ENCODE data around the gene ANKFN1.

Gene ANKFN1

DNA sequence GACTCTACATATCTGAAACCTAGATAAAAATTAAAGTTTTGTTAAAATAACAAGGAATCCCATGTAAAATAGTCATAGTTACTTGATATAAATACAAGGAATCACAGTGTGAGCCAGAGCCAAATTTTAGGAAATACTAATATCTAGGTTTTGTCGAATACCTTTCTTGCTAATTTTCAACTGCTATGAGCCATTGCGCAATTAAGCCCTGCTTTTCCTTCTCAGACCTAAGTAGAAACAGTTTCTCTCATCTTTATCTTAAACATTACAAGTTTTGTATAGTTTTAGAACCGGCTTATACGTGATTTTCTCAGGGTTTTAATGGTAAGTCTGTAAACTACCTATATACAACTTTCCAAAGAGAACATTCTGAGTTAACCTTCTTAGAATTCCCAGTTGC, 282.9 kb downstream of the ANKFN1 start:
- TF ChIP-seq, protein P1, sequence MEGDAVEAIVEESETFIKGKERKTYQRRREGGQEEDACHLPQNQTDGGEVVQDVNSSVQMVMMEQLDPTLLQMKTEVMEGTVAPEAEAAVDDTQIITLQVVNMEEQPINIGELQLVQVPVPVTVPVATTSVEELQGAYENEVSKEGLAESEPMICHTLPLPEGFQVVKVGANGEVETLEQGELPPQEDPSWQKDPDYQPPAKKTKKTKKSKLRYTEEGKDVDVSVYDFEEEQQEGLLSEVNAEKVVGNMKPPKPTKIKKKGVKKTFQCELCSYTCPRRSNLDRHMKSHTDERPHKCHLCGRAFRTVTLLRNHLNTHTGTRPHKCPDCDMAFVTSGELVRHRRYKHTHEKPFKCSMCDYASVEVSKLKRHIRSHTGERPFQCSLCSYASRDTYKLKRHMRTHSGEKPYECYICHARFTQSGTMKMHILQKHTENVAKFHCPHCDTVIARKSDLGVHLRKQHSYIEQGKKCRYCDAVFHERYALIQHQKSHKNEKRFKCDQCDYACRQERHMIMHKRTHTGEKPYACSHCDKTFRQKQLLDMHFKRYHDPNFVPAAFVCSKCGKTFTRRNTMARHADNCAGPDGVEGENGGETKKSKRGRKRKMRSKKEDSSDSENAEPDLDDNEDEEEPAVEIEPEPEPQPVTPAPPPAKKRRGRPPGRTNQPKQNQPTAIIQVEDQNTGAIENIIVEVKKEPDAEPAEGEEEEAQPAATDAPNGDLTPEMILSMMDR (IDR thresholded peaks at IDR 0.05; ENCODE audit: insufficient read depth, low read length, poor library complexity, severe bottlenecking), result no peak
- Histone ChIP-seq H3K4me3 (replicated peaks; ENCODE audit: low read depth, low read length) (no peak overlapping the region), H3K27me3 (replicated peaks; ENCODE audit: control insufficient read depth, insufficient read depth, low read length) (peaks cover 2% of the 10 kb centered on the region), H3K36me3 (ENCODE audit: control insufficient read depth, insufficient read depth, low read length) (no peaks in the 10 kb centered on the region)
- no peak for DNase-seq (ENCODE audit: extremely low read depth, insufficient read length)

DNA sequence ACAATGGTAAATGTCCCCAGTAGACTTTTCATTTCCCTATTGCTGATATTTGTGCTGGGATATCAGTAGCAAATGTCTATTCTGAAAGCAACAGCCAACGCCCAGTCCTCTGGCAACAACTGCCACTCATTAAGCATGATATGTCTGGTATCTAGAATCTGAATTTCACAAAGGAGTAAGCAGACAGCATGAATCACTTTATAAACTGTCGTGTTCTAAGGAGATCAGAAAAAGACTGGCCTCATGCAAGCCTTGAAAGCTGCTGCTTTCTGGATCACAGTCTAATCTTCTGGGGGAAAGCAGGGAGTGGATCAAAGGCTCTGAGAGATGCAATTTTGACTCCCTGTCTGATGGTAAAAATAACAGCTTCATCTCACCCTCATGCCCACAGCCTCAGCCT, 287.1 kb downstream of the ANKFN1 start:
- DNase-seq (ENCODE audit: extremely low read depth, insufficient read length), result no peak
- H3K4me3 ChIP-seq (replicated peaks; ENCODE audit: low read depth, low read length), result no peak overlapping the region
- H3K36me3 ChIP-seq (ENCODE audit: control insufficient read depth, insufficient read depth, low read length), result no peaks in the 10 kb centered on the region
- H3K27me3 ChIP-seq (replicated peaks; ENCODE audit: control insufficient read depth, insufficient read depth, low read length), result peaks cover 2% of the 10 kb centered on the region
- TF ChIP-seq, protein P1 (IDR thresholded peaks at IDR 0.05; ENCODE audit: insufficient read depth, low read length, poor library complexity, severe bottlenecking), result no peak

DNA sequence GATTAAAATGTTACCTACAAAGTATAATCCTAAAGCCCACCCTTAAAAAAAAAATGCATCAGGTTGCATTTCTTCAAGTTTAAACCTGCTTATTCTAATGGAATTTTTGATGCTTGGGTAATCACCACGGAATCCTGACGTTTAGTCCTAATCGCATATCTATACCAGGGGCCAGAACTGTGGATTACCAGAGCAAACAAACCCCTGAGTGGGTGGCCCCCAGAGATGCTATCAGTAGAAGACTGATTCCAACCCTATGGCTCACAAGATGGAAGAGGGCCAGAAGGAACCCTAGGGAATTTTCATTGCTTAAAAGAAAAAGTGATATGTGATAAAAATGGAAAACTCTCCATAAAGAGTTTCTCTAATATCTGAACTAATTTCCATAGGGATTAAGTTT, 288.0 kb downstream of the ANKFN1 start:
- Histone ChIP-seq H3K27me3 (replicated peaks; ENCODE audit: control insufficient read depth, insufficient read depth, low read length) (peaks cover 2% of the 10 kb centered on the region), H3K4me3 (replicated peaks; ENCODE audit: low read depth, low read length) (no peak overlapping the region), H3K36me3 (ENCODE audit: control insufficient read depth, insufficient read depth, low read length) (no peaks in the 10 kb centered on the region)
- DNase-seq (ENCODE audit: extremely low read depth, insufficient read length), result no peak
- TF ChIP-seq, protein P1 (IDR thresholded peaks at IDR 0.05; ENCODE audit: insufficient read depth, low read length, poor library complexity, severe bottlenecking), result no peak

DNA sequence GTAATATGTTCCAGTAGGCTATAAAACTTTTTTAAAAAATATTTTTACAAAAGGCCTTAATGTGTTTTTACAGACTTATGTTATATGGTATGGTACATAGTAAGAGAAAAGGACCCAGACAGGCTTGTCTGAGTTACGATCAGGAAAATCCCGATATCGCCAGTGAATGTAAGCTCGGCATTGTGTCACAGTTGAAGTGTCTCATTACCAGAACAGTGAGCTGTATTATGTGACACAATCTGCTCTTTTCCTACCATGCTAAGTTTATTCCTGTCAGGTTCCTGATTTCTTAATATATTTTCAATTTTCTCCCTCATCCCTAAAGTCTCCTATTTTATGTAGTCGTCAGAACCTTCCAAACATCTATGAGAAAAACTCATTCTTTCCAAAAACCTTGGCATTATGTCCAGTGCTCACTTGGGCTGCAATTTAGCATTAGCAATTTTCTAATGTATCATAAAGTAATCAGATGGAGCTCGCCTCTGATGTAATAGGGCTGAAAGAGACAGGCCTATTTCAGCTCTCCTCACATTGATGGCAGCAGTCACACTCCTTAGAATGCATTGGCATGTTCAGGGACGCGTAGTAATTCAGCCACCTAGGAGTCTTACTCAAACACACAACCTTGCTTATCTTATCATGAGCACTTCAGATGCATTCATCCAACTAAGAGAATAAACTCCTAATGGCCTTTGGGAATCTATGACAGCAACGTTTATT, 292.6 kb downstream of the ANKFN1 start:
- Histone ChIP-seq H3K36me3 (ENCODE audit: control insufficient read depth, insufficient read depth, low read length) (no peaks in the 10 kb centered on the region), H3K4me3 (replicated peaks; ENCODE audit: low read depth, low read length) (no peak overlapping the region), H3K27me3 (replicated peaks; ENCODE audit: control insufficient read depth, insufficient read depth, low read length) (no peaks in the 10 kb centered on the region; the same call in 1 of the 2 replicates)
- no peak for DNase-seq (ENCODE audit: extremely low read depth, insufficient read length)
- TF ChIP-seq, protein P1 (IDR thresholded peaks at IDR 0.05; ENCODE audit: insufficient read depth, low read length, poor library complexity, severe bottlenecking), result no peak

DNA sequence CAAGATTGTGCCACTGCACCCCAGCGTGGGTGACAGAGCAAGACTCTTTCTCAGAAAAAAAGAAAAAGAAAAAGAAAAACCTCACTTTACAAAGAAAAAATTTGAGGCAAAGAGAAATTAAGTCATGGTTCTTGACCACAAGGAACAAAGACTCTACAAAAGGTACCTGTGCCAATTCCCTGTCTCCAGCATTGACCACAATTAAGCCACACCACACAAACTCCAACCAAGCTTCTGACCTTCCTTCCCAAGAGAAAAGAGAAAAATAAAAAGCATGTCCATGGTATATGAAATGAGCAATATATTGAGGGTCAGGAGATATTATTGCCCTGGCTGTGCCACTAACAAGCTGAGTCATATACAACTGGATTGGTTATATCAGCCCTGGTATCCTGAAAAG, 293.9 kb downstream of the ANKFN1 start:
- Histone ChIP-seq H3K36me3 (ENCODE audit: control insufficient read depth, insufficient read depth, low read length) (no peaks in the 10 kb centered on the region), H3K4me3 (replicated peaks; ENCODE audit: low read depth, low read length) (no peak overlapping the region), H3K27me3 (replicated peaks; ENCODE audit: control insufficient read depth, insufficient read depth, low read length) (no peaks in the 10 kb centered on the region; the same call in 1 of the 2 replicates)
- no peak for DNase-seq (ENCODE audit: extremely low read depth, insufficient read length)
- TF ChIP-seq, protein P1 (IDR thresholded peaks at IDR 0.05; ENCODE audit: insufficient read depth, low read length, poor library complexity, severe bottlenecking), result no peak

Measured in GM06990 (cell line).